NB4 (cell line): ENCODE measurements around the gene NDUFA6.

Source experiments
- MYC ChIP-seq: IDR thresholded peaks from 2 replicates; pipeline ENCODE4 v1.6.1; 2011; ENCODE audit warnings: low read depth, low read length
- POLR2A ChIP-seq: IDR thresholded peaks from 2 replicates; pipeline ENCODE4 v1.6.1; 2011; ENCODE audit warnings: mild to moderate bottlenecking; ENCODE audit not compliant: insufficient read length; ENCODE audit errors: extremely low read depth
- TF ChIP-seq, protein P1 (sequence below): IDR thresholded peaks from one replicate; pipeline ENCODE4 v1.5.1; 2012; ENCODE audit warnings: low read depth, low read length
- TF ChIP-seq, protein P2 (sequence below): IDR thresholded peaks from 2 replicates; pipeline ENCODE4 v1.6.1; 2011; ENCODE audit warnings: low read depth, low read length

DNA sequence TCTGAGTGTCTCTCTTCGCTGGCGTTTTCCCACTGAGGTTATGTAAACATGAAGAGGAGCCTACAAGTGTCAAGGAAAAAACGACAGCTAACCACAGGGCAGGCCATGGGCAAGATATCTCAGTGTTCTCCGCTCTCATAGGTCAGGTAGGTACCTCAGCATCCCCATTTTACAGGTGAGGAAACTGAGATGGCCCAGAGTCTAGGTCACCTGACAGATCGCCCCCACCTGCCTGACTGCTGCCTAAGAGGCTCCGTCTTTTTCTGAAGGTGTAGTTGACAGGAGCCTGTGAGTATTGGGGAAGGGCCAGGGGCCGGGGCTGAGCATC lies 847 bp upstream of the NDUFA6 start:
- TF ChIP-seq, protein P1, sequence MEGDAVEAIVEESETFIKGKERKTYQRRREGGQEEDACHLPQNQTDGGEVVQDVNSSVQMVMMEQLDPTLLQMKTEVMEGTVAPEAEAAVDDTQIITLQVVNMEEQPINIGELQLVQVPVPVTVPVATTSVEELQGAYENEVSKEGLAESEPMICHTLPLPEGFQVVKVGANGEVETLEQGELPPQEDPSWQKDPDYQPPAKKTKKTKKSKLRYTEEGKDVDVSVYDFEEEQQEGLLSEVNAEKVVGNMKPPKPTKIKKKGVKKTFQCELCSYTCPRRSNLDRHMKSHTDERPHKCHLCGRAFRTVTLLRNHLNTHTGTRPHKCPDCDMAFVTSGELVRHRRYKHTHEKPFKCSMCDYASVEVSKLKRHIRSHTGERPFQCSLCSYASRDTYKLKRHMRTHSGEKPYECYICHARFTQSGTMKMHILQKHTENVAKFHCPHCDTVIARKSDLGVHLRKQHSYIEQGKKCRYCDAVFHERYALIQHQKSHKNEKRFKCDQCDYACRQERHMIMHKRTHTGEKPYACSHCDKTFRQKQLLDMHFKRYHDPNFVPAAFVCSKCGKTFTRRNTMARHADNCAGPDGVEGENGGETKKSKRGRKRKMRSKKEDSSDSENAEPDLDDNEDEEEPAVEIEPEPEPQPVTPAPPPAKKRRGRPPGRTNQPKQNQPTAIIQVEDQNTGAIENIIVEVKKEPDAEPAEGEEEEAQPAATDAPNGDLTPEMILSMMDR, result no peak
- TF ChIP-seq POLR2A (no peak), MYC (no peak)
- TF ChIP-seq, protein P2, sequence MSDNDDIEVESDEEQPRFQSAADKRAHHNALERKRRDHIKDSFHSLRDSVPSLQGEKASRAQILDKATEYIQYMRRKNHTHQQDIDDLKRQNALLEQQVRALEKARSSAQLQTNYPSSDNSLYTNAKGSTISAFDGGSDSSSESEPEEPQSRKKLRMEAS, result no peak
